GM19452 (cell line): Measurements from ENCODE around the gene PRDM12.

Experiments
- ATAC-seq: cut with Tn5 transposase; IDR thresholded peaks from one replicate; pipeline ENCODE4 v1.9.1; 2021; ENCODE audit not compliant: unreplicated experiment

The PRDM12 gene

GRCh38 chr9:130635721-130636647 lies 28.4 kb upstream of the PRDM12 start:
- no peak for ATAC-seq

- ATAC-seq = no peak
These were observed 27.8 kb upstream of the PRDM12 start for GRCh38 chr9:130636648-130637020.

GRCh38 chr9:130638284-130639123 lies 25.9 kb upstream of the PRDM12 start:
- no peak for ATAC-seq

GRCh38 chr9:130639124-130639765 lies 25.1 kb upstream of the PRDM12 start:
- no peak for ATAC-seq

GRCh38 chr9:130639866-130640555 lies 24.4 kb upstream of the PRDM12 start:
- no peak for ATAC-seq

- ATAC-seq = no peak
These were observed 23.7 kb upstream of the PRDM12 start for GRCh38 chr9:130640681-130641080.

GRCh38 chr9:130642926-130643325 lies 21.5 kb upstream of the PRDM12 start:
- no peak for ATAC-seq

- no peak for ATAC-seq
These were observed 13.2 kb upstream of the PRDM12 start for GRCh38 chr9:130651221-130651620.

- ATAC-seq = no peak
These were observed 12.6 kb upstream of the PRDM12 start for GRCh38 chr9:130651752-130652151.

- no peak for ATAC-seq
These were observed 9.5 kb upstream of the PRDM12 start for GRCh38 chr9:130654879-130655278.

- ATAC-seq = no peak
These were observed 5.3 kb upstream of the PRDM12 start for GRCh38 chr9:130658893-130659698.

- ATAC-seq = no peak
These were observed 4.6 kb upstream of the PRDM12 start for GRCh38 chr9:130659699-130660248.

- no peak for ATAC-seq
These were observed 4.1 kb upstream of the PRDM12 start for GRCh38 chr9:130660326-130660682.

- ATAC-seq = no peak
These were observed 3.5 kb upstream of the PRDM12 start for GRCh38 chr9:130660683-130661450.

- no peak for ATAC-seq
These were observed 2.8 kb upstream of the PRDM12 start for GRCh38 chr9:130661451-130662098.

GRCh38 chr9:130662099-130662969 lies 2.1 kb upstream of the PRDM12 start:
- no peak for ATAC-seq

- ATAC-seq = no peak
These were observed 1.5 kb upstream of the PRDM12 start for GRCh38 chr9:130662970-130663257.
